Stimulated activated CD4-positive, alpha-beta T cell treated with anti-CD3 and anti-CD28 coated beads, TNF-alpha, amount 100 ng/mL, for 4 hours (primary cell): ENCODE results near the gene ACTR2.
"Not testable (repeated sequence)": the region's sequence is repeated elsewhere in the genome, so short reads cannot be mapped to it uniquely, and the experiment has no call there.

ENCODE experiments used
- DNase-seq, 3 experiments: peaks; one replicate each; pipeline ENCODE4 v3.0.0-alpha.2; 2020; ENCODE audit warnings: low read depth in 3 of 3

The ACTR2 gene

DNA sequence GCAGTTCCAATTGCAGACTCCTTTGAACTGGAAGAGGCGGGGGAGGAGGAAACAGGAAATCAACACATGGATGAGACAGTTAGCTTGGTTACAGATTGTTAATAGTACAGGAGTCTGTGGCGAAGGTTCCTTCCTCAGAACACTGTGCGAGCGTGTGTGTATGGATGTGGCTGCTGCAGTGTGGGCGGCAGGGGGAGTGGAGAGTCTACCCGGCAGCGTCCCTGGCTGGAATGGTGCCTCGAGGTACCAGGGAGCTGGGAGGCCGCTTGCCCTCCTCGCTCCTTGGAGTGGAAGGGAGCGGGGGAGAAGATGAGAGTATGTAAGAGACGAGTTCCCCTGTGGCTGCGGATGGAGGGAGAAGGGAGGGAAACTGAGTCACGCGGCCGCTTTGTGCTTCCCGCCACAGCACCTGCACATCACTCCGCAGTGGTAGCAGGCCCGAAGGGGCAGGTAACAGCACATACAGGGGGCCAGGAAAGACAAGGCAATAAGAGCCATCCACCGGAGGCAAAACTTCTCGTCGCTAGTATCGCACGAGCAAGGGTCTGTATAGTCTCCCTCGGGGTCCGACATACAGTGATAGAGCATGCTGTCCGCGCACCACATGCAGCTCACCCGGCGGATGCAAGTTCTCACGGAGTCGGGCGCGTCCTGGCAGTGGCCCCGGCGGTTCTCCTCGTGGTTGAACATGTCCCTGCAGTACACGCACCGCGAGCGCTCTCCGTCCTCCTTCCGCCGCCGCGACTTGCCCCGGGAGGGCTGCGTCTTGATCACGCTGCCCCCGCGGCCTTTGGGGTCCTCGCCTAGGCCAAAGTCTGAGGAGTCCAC, 85.7 kb downstream of the ACTR2 start:
- DNase-seq = no peak

DNA sequence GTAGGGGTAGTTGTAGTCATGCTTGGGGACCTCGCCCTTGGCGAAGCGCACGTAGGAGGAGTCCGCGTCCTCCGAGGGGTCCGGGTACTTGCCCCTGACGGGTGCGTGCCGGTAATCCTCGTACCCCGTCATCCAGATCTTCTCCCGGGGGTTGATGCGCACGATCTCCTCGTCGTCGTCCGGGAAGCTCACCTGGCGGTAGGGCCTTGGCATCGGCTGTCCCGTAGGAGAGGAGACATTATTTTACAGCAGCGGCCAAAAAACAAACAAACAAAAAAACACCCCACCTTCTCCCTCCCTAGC, 86.3 kb downstream of the ACTR2 start:
- no peak for DNase-seq

DNA sequence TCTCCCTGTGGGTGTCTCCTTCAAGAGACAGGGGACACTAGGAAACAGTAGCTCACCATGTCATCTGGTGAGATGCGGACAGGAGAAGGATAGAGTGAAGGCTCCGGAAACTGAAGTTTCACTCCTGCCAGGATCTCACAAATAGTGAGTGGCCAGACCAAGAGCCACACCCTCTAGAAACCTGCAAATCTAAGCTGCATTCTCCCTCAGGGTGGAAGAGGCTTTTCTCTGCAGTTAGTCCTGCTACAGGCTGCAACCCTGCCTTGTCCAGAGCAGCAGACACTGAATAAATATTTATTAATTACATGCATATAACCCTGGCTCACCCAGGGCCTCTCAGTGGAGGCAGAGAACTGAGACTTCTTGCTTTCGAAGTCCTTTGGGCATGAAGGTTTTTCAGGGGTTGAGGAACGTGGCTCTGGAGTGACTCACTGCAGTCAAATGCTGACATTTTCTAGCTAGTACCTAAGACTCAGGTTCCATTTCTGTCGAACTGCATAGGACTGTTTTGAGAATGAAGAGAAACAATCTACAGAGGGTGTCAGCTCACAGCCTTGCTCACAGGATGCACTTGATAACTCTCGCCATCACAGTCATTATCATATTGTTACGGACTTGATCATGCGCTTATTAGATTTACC, 87.3 kb downstream of the ACTR2 start:
- DNase-seq = no peak

DNA sequence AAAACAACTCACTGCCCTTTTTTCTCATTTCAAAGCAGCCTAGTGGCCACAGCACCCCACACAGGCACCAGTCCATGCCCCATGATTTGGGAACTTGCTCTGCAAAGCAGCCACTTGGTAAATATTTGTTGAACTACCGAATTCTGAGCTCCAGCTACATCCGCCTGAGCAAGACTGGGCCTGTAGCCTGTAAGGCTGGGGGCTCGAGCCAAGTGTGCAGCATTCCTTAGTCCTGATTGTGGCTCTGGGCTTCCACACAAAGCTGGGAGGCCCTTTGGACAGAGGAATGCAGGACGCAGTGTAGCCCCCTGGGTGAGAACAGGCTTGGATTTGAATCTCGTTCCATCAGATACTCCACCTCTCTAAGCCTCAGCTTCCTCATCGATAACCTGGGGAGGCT, 88.4 kb downstream of the ACTR2 start:
- no peak for DNase-seq

DNA sequence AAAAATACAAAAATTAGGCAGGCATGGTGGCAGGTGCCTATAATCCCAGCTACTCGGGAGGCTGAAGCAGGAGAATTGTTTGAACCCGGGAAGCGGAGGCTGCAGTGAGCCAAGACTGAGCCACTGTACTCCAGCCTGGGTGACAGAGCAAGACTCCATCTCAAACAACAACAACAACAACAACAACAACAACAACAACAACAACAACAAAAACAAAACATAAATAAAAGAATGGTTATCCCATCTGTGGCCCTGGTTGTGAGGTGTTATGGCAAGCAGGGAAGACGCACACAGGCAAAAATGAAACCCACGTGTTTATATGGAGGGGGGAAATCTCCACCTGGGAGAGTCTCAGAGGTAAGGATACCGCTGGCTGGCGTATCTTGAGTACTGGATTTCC, 89.7 kb downstream of the ACTR2 start:
- DNase-seq = not testable (repeated sequence)

DNA sequence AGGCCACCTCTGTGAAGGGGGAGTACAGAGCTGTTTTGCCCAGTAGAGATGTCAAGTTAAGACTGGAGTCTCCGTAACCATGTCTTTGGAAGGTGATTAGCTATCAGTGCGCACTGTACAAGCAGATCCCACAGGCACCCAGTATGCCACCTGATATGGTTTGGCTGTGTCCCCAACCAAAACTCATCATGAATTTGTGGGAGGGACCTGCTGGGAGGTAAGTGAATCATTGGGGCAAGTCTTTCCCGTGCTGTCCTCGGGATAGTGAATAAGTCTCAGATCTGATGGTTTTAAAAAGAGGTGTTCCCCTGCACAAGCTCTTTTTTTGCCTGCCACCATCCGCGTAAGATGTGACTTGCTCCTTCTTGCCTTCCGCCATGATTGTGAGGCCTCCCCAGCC, 90.2 kb downstream of the ACTR2 start:
- DNase-seq = no peak

DNA sequence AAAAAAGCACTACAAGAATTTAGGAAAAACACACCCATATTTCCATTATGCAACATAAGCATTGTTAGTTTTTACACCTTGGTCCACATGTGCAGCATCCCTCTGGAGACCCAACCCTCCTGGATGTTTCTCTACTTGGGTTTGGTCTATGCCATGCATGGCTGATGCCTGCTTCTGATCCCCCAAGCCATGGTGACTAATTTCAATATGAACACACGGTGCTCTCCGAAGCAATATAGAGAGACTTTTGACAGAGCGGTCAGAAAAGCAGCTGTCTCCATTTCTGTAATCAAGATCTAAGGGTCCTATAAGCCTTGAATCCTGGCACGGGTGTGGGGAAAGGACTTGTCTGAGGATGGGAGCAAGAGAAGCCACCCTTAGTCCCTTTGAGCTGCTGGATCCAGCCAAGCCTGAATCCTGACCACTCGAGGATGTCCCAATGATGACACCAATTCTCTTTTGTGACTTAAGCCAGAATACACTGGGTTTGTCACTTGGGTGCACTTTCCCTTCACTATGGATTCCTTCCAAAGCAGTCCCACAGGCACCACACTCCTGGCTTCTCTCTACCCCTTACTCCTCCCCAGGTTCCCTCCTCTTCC, 91.5 kb downstream of the ACTR2 start:
- DNase-seq = no peak

DNA sequence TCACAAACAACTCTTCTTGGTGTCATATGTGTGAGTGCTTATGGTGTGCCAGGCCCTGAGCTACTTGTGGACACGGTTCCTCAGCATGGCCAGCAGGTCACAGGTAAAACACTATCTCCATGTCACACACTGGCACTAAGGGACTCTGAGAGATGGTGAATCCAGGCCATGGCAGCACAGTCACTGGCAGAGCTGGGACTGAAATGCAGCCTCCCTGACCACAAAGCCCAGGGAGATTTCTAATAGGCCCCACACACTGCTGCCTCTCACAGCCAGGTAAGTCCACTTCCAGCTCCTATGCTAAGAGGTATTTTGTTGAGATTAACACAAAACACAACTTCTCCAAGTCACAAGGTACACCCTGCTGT, 92.0 kb downstream of the ACTR2 start:
- no peak for DNase-seq

DNA sequence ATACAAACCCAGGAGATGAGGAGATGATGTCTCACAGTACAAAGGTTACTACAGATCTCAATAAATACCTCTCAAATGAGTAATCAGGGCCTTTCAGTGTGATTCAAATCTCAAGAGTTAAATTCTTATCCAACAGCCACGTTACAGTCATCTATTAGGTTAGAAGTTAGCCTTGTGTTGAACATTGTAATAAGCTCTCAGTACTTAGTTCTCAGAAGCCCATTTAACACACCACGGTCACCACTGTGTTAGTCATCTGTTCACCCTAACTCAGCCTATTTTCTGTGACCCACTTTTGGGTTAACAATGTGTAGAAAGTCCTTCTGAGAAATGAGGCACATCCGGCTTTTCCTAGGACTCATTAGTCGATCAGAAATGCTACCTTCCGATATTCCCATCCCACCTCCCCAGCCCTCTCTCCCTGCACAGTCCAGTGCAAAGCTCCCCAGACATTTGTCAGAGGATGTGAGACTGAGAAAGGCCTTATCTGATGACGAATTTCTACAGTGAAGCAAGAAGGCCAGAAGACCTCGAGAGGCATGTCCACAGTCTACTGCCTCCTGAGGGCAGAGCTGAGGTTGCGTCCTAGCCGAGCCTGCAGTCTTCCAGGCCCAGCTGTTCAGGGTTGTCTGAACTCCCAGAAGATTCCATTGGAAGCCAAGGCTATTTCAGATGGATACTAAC, 92.6 kb downstream of the ACTR2 start:
- no peak for DNase-seq
